ENCODE measurements around the gene GRAMD1B.
"Not testable (repeated sequence)": the region's sequence is repeated elsewhere in the genome, so short reads cannot be mapped to it uniquely, and the experiment has no call there.

The GRAMD1B gene

DNA sequence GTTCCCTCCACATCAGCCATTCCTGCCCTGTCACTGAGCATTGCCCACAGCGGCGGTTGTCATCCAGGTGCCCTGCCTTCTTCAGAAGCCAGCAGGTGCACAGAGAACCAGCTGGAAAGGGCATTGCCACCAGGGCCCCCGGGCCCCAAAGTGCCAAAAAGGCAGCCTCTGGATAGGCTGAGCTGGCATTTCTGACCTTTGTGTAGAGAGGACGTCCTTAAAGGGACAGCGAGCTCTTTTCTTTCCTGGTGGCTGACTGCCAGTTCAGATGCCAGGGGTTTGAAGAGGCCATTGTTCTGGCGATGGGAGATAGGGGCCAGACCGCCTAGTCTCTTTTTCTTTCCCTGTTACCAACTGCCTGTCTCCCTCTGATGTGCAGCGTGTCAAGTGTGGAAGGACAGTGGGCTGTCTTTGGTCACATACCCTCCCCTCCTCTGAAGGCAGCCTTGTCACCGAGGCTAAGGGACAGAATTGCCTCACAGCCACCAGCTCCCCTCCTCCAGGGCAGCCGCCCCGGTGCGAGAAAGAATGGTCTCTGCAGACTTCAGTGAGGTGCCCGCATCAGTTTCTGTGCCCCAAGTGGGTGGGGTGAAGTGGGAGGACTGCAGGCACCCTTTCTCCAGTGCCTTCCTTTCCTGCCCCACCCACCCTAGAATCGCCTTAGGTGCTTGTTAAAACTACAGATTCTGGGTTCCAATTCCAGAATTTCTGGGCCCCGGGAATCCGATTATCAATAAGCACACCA, 114.7 kb downstream of the GRAMD1B start:
- DNase-seq: no peak

DNA sequence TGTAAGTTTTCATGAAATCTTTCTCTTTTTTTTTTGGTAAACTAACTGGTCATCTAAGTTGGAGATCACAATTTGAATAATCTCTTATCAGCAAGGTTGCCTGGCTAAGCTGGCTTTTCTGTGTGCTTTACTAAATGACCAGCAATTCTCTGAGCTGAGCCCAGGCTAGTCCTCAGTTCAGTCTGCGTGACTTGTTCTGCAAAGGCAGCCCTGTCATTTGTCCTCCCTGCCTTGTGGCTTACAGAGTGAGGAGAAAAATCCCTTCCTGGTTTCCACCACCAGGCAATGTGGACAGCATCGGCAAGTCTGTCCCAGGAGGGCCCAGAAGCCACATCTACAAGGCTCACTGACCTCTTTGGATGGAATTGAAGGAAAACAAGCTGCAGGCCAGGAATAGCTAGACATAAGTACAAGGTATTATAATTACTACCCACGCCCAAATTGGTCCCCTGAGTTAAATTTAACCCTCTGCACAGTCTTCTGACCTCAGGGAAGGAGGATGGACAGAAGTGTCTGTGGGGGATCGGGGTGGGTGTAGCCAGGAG, 115.7 kb downstream of the GRAMD1B start:
- DNase-seq: no peak

DNA sequence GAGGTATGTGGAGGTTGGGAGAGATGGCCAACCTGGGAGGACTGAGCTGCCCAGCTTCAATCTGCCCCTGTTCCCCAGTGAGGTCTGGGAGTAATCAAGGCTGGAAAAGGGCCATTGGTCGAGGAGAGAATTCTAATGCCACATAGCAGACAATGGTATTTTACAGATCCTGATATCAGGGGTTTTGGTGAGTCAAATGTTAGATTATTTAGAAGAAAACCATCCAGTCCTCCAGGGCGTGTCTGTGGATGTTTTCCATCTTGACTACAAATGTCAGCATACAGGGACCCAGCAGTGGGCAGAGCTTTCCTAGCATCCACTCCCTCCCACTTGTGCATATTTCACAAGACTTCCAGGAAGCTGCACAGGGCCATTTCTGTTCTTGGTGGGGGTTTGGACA, 116.4 kb downstream of the GRAMD1B start:
- no peak for DNase-seq

GRCh38 chr11:123547180-123547579, 117.1 kb downstream of the GRAMD1B start:
- no peak for DNase-seq

DNA sequence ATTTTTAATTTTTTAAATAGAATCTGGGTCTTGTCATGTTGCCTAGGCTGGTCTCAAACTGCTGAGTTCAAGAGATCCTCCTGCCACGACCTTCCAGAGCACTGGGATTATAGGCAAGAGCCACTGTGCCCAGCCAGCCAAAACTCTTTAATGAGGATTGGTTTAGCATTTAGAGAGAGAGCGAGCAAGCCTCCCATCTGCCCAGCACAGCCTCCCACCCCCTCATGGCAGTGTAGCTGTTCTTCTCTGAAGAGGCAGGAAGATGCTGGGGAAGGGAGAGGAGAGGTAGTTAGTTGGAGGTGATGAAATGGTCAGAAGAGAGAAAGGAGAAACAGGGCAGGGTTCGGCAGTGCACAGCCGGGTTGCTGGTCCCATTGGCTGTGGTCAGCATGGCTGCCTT, 118.7 kb downstream of the GRAMD1B start:
- DNase-seq: no peak

DNA sequence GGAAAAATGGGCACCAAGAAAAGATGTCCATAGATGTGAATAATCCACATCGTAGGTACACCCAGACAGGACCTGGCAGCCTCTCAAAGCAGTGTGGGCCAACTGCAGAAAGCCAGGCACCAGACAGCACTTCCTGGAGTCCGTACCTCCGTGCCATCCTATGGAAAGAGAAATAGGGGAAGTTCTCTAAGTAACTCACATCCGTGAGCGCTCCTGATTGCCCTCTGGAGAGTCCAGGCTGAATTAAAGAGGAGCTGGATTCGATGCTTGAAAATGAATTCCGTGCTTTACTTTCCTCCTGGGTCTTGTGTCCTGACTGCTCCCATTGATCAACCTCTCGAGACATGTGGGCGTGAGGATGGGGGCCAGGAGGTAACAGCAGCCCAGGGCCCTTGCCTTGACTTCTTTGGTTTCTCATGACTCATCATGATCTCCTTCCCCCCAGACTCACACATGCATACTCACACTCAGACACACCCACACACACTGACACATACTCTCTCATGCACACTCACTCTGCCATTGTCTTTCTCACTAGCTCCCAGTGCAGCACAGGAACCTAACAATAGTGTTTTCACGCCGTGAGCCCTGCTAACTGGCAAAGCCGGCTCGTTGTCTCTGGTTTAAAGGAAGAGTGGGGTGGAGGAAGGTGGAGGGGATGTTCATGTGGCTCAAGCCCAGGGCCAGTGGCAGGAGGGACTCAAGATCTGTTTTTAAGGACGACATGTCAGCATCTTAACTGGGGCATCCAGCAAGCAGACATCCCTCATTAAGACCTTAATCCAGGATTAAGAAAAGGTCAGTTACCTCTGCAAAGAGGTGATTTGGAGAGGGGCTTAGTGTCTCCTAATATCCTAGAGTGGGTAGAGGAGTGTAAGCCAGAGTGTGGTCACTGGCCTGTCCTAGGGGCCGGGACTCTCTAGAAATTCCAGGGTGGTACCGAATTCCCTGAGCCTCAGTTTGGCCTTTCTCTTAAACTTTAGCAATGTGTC, 120.2 kb downstream of the GRAMD1B start:
- peak; percentile 6 for DNase-seq

- DNase-seq: no peak
These were observed 121.0 kb downstream of the GRAMD1B start for GRCh38 chr11:123551079-123551478.

DNA sequence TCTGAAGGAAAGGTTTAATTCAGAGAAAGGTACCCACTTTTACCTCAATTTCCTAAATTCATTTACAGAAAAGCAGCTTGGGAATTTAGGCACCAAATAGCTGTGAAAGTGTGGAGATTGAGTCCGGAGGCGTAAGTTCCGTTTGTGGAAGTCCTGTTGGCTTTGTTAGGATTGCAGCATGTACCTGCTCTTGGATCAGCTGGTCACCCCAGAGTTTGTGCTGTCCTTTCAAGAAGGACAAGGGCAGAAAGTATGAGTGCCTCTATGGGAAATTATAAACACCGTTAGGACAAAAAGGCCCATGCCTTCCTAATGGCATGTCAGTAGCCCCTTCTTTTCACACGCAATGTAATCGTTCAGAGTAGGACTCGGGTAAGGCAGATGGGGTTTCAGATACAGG, 126.6 kb downstream of the GRAMD1B start:
- DNase-seq: no peak

- no peak for DNase-seq
These were observed 128.7 kb downstream of the GRAMD1B start for GRCh38 chr11:123558536-123559315.

DNA sequence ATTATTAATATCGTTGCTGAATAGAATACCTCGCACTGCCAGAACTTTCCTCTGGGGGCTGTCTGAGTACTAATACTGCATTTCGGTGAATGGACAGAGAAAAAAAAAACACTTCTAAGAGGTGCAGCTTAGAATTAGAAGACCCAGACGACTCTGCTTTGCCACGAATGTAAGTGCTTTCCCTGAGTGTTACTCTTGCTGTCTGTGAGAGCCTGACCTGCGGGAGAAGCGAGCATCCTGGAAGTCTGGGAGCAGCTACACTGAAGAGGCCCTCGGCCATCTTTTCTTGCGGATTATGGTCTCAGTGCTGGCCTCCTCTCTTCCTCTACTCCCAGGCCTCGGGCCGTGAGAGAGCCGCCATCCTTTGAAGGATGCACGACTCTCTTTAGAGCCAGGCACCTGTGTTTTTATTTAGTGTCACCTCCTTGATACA, 129.5 kb downstream of the GRAMD1B start:
- no peak for DNase-seq

DNA sequence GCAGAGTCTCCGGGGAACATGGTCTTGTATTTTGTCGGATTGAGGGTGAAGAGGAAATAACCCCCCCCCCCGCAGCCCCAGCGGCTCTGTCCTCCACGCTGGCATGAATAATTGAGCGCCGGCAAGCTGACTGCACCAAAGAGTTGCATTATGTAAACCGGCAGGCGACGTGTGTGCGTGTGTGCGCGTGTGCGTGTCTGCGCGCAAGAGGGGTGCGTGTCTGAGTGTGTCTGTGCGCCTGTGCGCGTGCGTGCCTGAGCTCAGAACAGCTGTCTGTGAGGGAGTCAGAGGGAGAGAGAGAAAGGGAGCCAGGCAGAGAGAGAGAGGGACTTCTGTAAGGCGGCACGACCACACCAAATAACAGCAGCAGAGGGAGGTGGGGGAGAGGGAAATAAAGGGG, 129.9 kb downstream of the GRAMD1B start:
- DNase-seq: peak; percentile 31

DNA sequence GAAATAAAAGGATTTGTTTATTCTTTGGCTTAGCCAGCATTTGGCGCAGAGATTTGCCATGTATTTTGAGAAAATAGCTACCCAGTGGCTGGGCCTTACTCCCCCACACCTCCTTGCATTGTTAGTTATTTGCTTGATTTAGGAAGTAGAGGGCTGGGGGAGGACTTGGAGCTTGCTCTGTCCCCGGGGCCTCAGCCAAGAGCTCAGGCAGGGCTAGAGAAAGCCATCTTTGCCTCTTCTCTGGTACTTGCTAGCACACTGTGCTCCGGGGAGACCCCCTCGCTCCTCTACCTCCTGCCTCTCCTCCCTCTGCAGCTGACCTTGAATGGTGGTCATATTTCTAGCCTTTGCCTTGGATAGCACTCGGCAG, 131.3 kb downstream of the GRAMD1B start:
- no peak for DNase-seq

DNA sequence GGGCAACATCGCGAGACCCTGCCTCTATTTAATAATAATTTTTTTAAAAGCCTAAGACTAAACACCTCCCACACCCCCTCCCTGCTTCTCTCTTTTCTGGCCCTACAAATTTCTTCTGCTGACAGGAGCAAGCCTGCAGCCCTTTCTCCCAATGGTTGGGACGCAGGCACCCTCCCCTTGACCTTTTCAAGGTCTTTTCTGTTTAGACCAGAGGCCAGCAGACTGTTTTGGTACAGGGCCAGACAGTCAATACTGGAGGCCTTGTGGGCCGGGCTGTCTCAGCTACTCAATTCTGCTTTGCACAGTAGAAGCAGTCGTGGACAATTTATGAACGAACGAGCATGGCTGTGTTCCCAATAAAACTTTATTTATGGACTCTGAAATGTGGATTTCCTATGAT, 132.1 kb downstream of the GRAMD1B start:
- no peak for DNase-seq

DNA sequence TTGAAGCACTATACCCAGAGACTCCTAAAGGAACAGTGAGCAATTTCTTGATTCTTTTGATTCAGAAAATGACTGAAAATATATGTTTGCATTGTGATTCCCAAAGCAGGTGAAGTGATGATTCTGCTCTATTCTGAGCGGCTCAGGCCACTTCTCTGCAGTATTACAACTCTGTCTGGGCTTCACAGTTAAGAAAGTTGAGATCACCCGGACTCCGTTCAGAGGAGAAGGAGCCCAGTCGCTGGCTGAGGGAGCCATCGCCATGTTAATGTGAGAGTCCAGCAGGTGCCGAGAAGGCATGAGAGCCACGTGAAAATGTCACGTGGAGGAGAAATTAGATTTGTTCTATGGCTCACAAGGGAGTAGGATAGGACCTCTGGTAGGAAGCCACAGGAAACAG, 132.8 kb downstream of the GRAMD1B start:
- DNase-seq: no peak

- DNase-seq: no peak
These were observed 134.2 kb downstream of the GRAMD1B start for GRCh38 chr11:123564221-123564620.

DNA sequence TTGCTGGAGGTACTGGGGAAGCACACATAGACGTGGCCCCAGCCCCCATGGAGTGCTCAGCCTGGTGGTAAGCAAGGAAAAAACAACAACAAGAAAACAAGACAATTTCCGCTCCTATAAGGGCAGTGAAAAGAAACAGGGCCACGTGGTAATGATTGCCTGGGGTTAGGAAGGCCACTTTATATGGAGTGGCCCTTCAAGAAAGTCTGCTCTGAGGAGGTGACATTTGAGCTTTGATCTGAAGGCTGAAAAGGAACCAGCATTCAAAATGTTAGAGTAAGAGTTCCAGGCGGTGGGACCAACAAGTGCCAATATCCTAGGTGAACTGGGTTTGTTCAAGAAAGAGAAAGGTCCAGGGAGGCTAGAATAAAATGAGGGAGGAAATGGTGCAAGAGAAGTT, 136.8 kb downstream of the GRAMD1B start:
- no peak for DNase-seq

DNA sequence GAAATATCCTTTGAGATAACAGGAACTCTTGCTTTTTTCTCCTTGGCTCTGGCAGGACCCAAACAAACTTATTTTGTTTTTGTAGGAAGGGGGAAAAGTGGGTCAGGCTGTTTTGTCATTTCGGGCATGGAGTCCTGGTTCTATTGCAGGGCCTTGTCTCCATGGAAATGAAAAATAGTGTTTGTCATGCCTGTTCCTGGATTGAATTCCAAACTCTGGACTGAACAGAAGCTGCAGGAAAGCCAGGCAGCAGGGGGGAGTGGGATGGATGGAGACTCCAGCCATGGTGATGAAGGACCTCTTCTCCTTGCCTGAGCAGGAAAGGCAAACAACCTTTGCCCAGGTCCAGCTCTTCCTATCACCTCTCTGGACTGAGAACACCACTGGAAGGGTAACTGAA, 137.4 kb downstream of the GRAMD1B start:
- no peak for DNase-seq

DNA sequence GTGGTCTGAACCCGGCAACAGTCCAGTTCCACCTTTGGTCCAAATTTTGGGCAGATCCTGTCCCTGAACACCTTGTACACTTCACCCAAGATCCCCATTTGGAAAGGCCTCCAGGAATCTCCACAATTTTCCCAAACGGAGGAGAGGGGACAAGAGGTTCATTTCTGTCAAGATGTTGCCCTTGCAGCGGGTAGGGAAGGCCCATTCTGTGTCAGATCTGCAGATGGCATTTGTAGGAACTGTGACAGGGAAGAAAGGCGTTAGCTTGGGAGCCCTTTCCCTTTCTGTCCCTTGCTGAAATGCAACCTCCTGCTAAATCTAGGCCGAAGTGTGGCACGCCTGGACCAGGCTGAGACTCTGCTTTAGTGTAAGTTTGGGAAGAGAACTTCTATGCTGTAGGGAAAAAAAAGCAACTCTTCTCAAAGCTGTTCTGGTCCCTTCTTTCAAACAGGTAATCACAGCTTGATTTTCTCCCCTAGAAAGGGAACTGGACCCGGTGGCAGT, 138.3 kb downstream of the GRAMD1B start:
- no peak for DNase-seq

GRCh38 chr11:123569393-123569792, 139.3 kb downstream of the GRAMD1B start:
- DNase-seq: no peak

GRCh38 chr11:123570939-123571580, 141.0 kb downstream of the GRAMD1B start:
- no peak for DNase-seq

DNA sequence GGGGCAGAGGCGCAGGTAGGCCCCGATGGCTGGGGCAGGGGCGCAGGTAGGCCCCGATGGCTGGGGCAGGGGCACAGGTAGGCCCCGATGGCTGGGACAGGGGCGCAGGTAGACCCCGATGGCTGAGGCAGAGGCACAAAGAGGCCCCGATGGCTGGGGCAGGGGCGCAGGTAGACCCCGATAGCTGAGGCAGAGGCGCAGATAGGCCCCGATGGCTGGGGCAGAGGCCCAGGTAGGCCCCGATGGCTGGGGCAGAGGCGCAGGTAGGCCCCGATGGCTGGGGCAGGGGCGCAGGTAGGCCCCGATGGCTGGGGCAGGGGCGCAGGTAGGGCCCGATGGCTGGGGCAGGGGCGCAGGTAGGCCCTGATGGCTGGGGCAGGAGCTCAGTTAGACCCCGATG, 142.7 kb downstream of the GRAMD1B start:
- DNase-seq: not testable (repeated sequence)

DNA sequence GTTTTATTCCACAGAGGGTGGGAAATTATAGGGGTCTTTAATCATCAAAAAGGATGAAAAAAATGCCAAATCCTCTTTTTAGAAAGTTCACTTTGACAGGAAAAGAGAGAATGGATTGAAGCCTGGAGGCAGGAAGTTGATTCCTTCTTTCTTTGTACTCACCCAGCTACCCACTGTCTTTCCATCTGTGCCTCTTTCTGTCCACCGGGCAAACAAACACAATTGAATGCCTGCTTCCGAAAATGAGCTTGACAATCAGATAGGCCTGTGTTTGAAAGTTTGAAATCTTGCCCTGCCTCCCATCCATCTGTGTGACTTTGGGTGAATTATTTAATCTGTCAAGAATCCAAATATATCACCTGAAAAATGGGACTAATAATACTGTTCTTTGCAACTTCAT, 143.2 kb downstream of the GRAMD1B start:
- DNase-seq: no peak
